Erythroblast (primary cell): ENCODE measurements around the gene CA12.

Experiments
- GATA1 ChIP-seq: IDR thresholded peaks from 2 replicates; pipeline ENCODE4 v1.6.1; 2011; ENCODE audit warnings: low read depth, mild to moderate bottlenecking, control low read depth, low read length, moderate library complexity
- POLR2A ChIP-seq: IDR thresholded peaks from 2 replicates; pipeline ENCODE4 v1.6.1; 2011; ENCODE audit warnings: mild to moderate bottlenecking, low read length

DNA sequence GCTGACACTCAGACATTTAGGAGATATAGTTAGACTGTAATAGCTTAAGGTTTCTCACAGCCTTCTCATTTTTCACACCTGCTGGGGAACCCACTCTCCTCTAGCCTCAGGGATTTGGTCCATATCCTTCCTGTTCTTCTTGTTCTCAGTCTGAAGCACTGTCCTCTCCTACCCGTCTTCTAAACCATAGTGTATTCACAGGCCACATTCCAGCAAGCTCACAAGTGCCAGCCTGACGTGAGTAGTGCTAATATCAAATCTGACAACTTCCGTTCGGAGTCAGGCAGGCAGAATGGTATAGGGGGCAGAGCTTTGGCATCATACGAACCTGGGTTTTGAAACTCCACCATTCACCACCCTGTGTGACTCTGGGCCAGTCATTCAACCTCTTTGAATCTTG, 6.9 kb upstream of the CA12 start:
- no peak for TF ChIP-seq POLR2A
- TF ChIP-seq GATA1, result no peak
